Ishikawa (cell line): ENCODE measurements around the gene DENND4C.

Experiments used
- CEBPB ChIP-seq: IDR thresholded peaks from 2 replicates; pipeline ENCODE4 v1.6.1; 2012
- CREB1 ChIP-seq: IDR thresholded peaks from 2 replicates; pipeline ENCODE4 v1.6.1; 2012; ENCODE audit warnings: low read depth
- EGR1 ChIP-seq: IDR thresholded peaks from 2 replicates; pipeline ENCODE4 v1.6.1; 2012
- FOXM1 ChIP-seq: IDR thresholded peaks from 2 replicates; pipeline ENCODE4 v1.6.1; 2012; ENCODE audit warnings: low read depth, borderline replicate concordance
- MAX ChIP-seq: IDR thresholded peaks from 2 replicates; pipeline ENCODE4 v1.6.1; 2012
- REST ChIP-seq: IDR thresholded peaks from 2 replicates; pipeline ENCODE4 v1.6.1; 2012; ENCODE audit warnings: low read depth, mild to moderate bottlenecking
- TAF1 ChIP-seq: IDR thresholded peaks from 2 replicates; pipeline ENCODE4 v1.6.1; 2012; ENCODE audit warnings: low read depth, mild to moderate bottlenecking
- YY1 ChIP-seq: IDR thresholded peaks from 2 replicates; pipeline ENCODE4 v1.6.1; 2012; ENCODE audit warnings: low read depth

- TF ChIP-seq TAF1, result no peak
- TF ChIP-seq FOXM1, result no peak
- no peak for TF ChIP-seq EGR1
- TF ChIP-seq CEBPB, result no peak
- no peak for TF ChIP-seq YY1
- no peak for TF ChIP-seq REST
- no peak for TF ChIP-seq MAX
- TF ChIP-seq CREB1, result no peak
Measured at GRCh38 chr9:19243366-19244033, 13.0 kb downstream of the DENND4C start.
